Gastrocnemius medialis (tissue), 4 donors: ENCODE data around the gene FLNB. TPM values are rescaled to one million over a fixed set of nuclear protein-coding genes. Genes with fewer than 3 reads are reported as not detected.

Experiments used
- ATAC-seq, 2 donors: fragments of 150-250 bp; one replicate each; pipeline ENCODE4 v1.9.1; 2016
- DNase-seq, 2 donors: peaks; one replicate each; pipeline ENCODE4 v3.0.0-alpha.2; 2019
- H3K27ac ChIP-seq, 4 donors: fragments of 200-600 bp; sonication (generic); 1 replicate in 1 of 4; 2 replicates in 3 of 4; pipeline ENCODE4 v1.5.1; 2016 to 2018; ENCODE audit warnings: mild to moderate bottlenecking in 2 of 4, moderate library complexity in 1 of 4
- H3K27me3 ChIP-seq, 3 donors: fragments of 200-600 bp; sonication (generic) in 2 of 3; 1 replicate in 1 of 3; 2 replicates in 2 of 3; pipeline versions ENCODE4 v1.5.1 to v1.6.0; 2016 to 2019; ENCODE audit warnings: mild to moderate bottlenecking in 1 of 3, moderate library complexity in 1 of 3
- H3K36me3 ChIP-seq, 2 donors: fragments of 200-600 bp; sonication (generic) in 1 of 2; one replicate each; pipeline ENCODE4 v1.5.1; 2017 to 2018
- H3K4me1 ChIP-seq, 2 donors: fragments of 200-600 bp; sonication (generic) in 1 of 2; one replicate each; pipeline ENCODE4 v1.5.1; 2016 to 2017; ENCODE audit warnings: mild to moderate bottlenecking in 2 of 2
- H3K4me3 ChIP-seq, 4 donors: fragments of 200-600 bp; sonication (generic) in 3 of 4; 1 replicate in 1 of 4; 2 replicates in 3 of 4; pipeline ENCODE4 v1.5.1; 2016 to 2019; ENCODE audit warnings: mild to moderate bottlenecking in 2 of 4
- H3K9me3 ChIP-seq, 3 donors: fragments of 200-600 bp; sonication (generic) in 2 of 3; 1 replicate in 1 of 3; 2 replicates in 2 of 3; pipeline ENCODE4 v1.5.1; 2016 to 2019
- POLR2A ChIP-seq, 2 donors: fragments of 450-650 bp; IDR thresholded peaks; one replicate each; pipeline ENCODE4 v1.6.1; 2017; ENCODE audit warnings: antibody characterized with exemption in 2 of 2, mild to moderate bottlenecking in 2 of 2, moderate library complexity in 2 of 2
- in situ Hi-C, 4 donors: fragments of 200-750 bp; cut with MboI; loops; one replicate each; pipeline versions ENCODE4 v1.15.0 to v1.8.0; 2017; ENCODE audit warnings: low sequenced_read_pairs in 4 of 4
- intact Hi-C: fragments of 100-400 bp; cut with DNase I; formaldehyde crosslinking; loops from one replicate; pipeline ENCODE4 v1.15.1; 2023; ENCODE audit warnings: low total_unique reads
- total RNA-seq, 4 donors: library from RNA; depleted of rRNA; stranded (reverse); fragments of >200 nt; gene quantifications; one replicate each; pipeline versions ENCODE4 v1.1.0 to v1.2.3, GENCODE V29; 2016
- TF ChIP-seq, protein P1 (sequence below), 5 experiments: fragments of 450-650 bp in 3 of 5; fragments of 200-600 bp in 2 of 5; sonication (generic) in 2 of 5; IDR thresholded peaks in 4 of 5; conservative IDR thresholded peaks in 1 of 5; 1 replicate in 4 of 5; 2 replicates in 1 of 5; pipeline ENCODE4 v1.5.1; 2016 to 2019; ENCODE audit warnings: antibody characterized with exemption in 5 of 5, mild to moderate bottlenecking in 3 of 5, moderate library complexity in 3 of 5

Gene FLNB
- total RNA-seq, 4 donors from 2014 or later: 10.9 to 21.5 (median 12.0) TPM

DNA sequence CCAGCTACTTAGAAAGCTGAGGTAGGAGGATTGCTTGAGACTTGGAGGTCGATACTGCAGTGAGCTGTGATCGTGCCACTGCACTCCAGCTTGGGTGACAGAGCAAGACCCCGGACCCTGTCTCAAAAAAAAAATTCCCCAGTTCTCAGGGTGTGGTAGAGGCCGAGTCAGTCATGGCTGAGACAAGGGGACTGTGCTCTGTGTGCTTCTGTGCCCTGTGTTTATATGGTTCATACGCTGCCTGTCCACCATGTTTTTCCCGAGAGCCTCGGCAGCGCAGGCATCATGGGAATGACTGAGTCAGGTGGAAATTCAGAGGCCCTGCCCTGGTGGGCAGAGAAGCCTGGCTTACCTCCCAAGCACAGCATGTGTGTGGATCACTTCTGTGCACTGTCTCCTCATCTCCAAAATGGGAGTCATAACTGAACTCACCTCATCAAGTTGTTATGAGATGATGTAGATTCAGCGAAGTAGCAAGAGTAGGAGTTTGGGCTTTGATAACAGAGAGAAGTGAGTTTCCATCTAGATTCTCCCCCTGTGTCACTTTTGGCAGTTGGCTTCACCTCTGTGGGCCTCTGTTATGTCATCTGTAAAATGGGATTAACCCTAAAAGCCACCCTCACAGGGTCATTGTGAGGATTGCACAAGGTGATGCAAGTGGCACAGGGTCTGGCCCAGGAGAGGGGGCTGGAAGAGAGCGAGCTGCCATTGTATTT lies 56.9 kb downstream of the FLNB start:
- H3K4me1 ChIP-seq: peaks cover 0 to 5% of the 10 kb centered on the region in 2 donors
- H3K27me3 ChIP-seq: no peaks in the 10 kb centered on the region
- H3K4me3 ChIP-seq: no peak overlapping the region
- TF ChIP-seq, protein P1, sequence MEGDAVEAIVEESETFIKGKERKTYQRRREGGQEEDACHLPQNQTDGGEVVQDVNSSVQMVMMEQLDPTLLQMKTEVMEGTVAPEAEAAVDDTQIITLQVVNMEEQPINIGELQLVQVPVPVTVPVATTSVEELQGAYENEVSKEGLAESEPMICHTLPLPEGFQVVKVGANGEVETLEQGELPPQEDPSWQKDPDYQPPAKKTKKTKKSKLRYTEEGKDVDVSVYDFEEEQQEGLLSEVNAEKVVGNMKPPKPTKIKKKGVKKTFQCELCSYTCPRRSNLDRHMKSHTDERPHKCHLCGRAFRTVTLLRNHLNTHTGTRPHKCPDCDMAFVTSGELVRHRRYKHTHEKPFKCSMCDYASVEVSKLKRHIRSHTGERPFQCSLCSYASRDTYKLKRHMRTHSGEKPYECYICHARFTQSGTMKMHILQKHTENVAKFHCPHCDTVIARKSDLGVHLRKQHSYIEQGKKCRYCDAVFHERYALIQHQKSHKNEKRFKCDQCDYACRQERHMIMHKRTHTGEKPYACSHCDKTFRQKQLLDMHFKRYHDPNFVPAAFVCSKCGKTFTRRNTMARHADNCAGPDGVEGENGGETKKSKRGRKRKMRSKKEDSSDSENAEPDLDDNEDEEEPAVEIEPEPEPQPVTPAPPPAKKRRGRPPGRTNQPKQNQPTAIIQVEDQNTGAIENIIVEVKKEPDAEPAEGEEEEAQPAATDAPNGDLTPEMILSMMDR (IDR thresholded peaks at IDR 0.05 in 4 of 5, conservative IDR thresholded peaks at IDR 0.05 in 1 of 5): no peak
- TF ChIP-seq POLR2A (IDR thresholded peaks at IDR 0.05): no peak
- H3K36me3 ChIP-seq: no peaks in the 10 kb centered on the region
- intact Hi-C loops (no loop called here), in situ Hi-C loops (no loop called here)
- H3K27ac ChIP-seq: no peak overlapping the region
- no peak for DNase-seq
- no peak for ATAC-seq
- no peaks in the 10 kb centered on the region for H3K9me3 ChIP-seq

DNA sequence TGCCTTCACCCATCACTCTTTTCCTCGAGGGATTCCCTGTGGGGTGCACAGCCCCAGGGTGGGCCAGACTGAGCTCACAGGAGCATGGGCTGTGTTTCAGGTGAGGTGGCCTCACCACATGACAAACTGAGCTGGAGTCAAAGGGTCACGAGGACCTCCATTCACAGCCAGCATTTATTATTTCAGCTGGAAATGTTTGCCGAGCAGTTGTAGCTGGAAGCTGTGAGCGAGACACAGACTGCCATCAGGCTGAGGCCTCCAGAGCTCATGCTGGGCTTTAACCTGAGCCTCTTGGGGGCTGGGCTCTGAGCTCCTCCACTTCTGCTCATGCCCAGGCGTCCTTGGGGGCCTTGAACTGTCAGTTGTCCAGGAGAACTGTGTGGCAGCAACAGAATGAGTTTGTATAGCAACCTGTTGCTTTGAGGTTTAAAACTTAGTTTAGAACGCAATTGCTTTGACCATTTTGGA lies 57.5 kb downstream of the FLNB start:
- DNase-seq (no peak), ATAC-seq (no peak)
- TF ChIP-seq, protein P1 (IDR thresholded peaks at IDR 0.05 in 4 of 5, conservative IDR thresholded peaks at IDR 0.05 in 1 of 5): no peak
- no peak for TF ChIP-seq POLR2A (IDR thresholded peaks at IDR 0.05)
- Histone ChIP-seq H3K9me3 (no peaks in the 10 kb centered on the region), H3K27me3 (no peaks in the 10 kb centered on the region), H3K36me3 (no peaks in the 10 kb centered on the region), H3K4me1 (peaks cover 0 to 5% of the 10 kb centered on the region in 2 donors), H3K27ac (no peak overlapping the region), H3K4me3 (no peak overlapping the region)
- in situ Hi-C loops: no loop called here
- intact Hi-C loops: no loop called here

DNA sequence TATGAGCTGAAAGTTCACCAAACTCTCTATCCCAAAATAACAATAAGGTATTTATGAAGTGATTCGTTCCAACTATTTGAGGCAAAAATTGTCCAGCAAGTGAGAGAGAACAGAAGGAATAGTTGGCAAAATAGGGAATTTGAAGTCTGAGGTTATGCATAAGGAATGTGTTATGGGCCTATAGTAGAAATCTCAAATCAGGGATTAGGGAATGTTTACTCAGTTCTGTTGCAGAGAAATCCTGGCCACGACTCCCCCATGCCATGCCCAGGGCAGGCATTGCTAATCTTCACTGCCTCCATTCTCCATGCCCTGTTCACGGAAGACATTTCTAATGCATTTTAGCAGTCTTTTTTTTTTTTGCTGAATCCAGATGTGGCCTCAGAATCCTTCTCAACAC lies 58.6 kb downstream of the FLNB start:
- H3K27me3 ChIP-seq: no peaks in the 10 kb centered on the region
- in situ Hi-C loops: no loop called here
- H3K36me3 ChIP-seq: no peaks in the 10 kb centered on the region
- ATAC-seq (no peak), DNase-seq (no peak)
- H3K27ac ChIP-seq: no peak overlapping the region
- TF ChIP-seq, protein P1 (IDR thresholded peaks at IDR 0.05 in 4 of 5, conservative IDR thresholded peaks at IDR 0.05 in 1 of 5): no peak
- no peak for TF ChIP-seq POLR2A (IDR thresholded peaks at IDR 0.05)
- no peak overlapping the region for H3K4me3 ChIP-seq
- H3K4me1 ChIP-seq: peaks cover 0 to 5% of the 10 kb centered on the region in 2 donors
- no peaks in the 10 kb centered on the region for H3K9me3 ChIP-seq
- intact Hi-C loops: no loop called here

DNA sequence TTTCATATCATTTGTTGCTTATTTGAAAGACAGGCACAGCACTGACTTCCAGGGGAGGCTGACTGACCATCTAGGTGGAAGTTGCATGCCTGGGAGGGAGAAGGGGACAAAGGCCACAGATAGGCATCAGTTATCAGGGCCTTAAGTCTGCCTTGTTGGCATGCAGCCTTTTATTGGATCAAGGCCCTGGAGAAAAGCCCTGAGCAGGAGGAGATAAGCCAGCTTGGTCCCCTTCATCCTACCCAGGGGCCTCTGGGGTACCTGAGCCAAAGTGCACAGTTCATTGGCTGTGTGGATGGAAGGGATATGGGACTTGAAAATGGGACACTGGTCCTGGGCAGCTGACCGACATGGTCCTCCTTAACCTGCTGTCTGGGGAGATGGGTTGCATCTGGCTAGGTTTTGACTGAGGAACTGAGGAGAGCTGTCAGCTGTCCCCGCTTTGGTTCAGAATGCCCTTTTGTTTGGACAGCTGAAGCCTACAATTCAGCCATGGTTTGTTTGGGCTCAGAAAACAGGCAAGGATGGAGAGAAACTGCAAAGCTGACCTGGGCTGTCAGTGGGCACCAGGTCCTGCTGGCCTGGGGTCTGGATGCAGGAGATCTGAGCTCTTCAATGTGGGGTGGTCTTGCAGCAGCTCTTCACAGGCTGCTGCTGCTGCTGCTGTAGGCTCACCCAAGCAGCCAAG lies 60.0 kb downstream of the FLNB start:
- Histone ChIP-seq H3K9me3 (no peaks in the 10 kb centered on the region), H3K4me1 (no peaks in the 10 kb centered on the region), H3K27ac (no peak overlapping the region), H3K36me3 (no peaks in the 10 kb centered on the region), H3K4me3 (no peak overlapping the region), H3K27me3 (no peaks in the 10 kb centered on the region)
- in situ Hi-C loops: no loop called here
- no peak for ATAC-seq
- no peak for TF ChIP-seq POLR2A (IDR thresholded peaks at IDR 0.05)
- TF ChIP-seq, protein P1 (IDR thresholded peaks at IDR 0.05 in 4 of 5, conservative IDR thresholded peaks at IDR 0.05 in 1 of 5): no peak
- intact Hi-C loops: no loop called here
- no peak for DNase-seq
